ENCODE data around the gene TGFB3.
"Not testable (repeated sequence)": the region's sequence is repeated elsewhere in the genome, so short reads cannot be mapped to it uniquely, and the experiment has no call there.

The TGFB3 gene

DNA sequence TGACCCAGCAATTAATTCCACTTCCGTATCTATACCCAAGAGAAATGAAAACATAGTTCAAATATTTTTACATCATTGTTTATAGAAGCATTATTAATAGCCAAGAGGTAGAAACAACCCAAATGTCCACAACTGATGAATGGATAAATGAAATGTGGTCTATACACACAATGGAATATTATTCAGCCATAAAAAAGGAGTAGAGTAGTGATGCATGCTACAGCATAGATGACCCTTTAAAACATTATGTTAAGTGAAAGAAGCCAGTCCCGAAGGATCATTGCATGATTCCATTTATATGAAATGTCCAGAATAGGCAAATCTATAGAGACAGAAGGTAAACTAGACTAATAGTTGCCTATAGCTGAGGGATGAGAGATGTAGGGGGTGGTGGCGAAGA is 29.3 kb downstream of the TGFB3 start:
- no peak for DNase-seq (ENCODE audit: low read depth)

DNA sequence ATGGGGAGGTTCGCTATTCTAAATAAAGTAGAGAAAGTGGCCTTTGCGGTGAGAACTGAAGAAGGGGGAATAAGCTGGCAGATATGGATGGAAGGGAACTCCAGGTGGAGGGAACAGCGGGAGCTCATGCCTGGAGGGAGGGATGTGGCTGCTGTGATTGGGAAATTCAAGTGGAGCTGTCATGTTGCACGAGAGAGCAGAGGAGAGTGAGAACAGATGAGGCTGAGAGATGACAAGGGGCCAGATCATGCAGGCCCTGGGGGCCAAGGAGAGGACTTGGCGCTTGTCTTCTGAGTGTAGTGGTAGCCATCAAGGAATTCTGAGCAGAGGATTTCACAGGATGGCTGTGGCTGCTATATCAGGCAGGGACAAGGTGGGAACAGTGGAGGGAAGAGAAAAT is 35.0 kb downstream of the TGFB3 start:
- DNase-seq (ENCODE audit: low read depth): no peak

DNA sequence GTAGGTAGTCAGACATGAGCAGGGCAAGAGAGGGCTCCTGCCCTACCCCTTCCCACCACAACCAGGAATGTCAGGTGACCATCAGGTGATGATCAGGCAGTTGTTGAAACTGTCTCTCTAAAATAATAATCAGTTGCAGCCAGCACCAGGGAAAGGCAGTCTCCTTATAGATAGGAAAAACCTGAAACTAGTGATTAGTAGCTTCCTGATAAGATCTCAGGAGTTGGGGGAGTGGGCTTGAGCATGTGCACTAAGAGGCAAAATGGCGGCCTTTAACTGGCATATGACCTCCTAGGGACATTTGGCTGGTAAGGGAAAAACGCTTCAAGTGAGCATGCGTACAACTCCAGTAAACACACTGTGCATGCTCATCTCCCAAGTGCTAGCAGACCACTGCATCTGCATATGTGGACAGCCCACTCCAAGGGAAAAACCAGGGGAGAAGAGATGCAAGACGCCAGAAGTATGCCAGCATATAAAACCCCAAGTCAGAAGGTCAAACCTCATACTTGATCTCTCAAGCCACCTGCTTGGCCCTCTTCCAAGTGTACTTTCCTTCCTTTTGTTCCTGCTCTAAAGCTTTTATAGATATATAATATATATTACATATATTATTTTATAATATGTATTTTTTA is 37.1 kb downstream of the TGFB3 start:
- DNase-seq (ENCODE audit: low read depth): no peak

DNA sequence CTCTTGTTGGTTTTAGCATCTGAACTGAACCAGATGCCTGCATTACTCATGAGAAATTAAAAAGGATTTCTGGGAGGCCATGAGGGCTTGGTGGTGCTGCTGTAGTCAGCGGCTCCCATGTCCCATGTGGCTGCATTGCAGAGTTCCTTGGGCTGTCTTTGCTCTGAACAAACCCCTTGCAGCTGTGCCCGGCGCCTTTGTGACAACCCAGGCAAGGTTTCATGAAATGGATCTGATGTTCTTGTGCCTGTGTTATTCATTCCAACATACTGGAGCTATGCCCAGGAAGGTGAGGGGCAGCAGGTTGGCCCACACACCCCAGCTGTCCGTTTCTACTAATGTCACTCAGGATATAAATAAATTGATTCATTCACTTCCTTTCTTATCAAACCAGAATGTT is 40.8 kb downstream of the TGFB3 start:
- no peak for DNase-seq (ENCODE audit: low read depth)

DNA sequence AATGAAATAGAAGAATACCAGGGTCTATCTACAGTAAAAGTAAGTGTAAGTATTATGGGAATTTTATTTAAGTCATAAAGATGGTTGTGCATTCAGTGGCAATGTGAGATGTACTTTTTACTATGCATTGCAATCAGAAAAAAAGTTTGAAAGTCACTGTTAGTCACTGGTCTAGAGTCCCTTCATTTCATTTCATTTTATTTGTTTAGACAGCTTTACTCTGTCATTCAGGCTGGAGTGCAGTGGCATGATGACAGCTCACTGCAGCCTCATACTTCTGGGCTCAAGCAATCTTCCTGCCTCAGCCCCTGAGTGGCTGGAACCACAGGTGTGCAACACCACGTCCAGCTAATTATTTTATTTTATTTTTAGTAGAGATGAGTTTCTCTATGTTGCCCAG is 42.6 kb downstream of the TGFB3 start:
- DNase-seq (ENCODE audit: low read depth): no peak

DNA sequence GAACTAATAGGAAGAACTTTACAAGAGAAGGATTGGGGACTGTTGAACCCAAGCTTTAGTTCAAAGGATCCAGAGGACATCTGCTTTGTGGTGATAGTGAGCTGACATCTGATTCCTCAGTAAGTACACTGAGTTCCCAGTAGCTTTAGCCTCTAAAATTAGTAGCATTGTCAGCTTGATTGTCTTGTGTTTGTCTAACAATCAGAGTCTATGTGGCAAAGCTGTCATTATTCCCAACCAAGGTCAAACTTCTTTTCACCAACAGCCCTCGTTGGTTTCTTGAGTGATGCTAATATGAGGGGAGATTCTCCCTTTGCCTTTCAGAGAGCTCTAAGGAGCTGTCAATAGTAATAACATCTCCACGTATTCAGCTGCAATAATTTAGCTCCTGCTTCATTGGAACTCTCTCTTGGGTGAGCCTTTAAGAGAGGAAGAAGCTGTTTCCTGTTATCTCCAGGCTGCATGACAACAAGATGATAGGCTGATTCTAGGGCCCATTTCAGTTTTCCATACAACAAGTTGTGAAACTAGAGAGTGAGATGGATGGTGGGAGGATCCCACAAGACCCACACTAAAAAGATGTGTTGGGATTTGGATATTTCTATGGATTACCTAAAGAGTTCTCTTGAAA is 46.7 kb downstream of the TGFB3 start:
- no peak for DNase-seq (ENCODE audit: low read depth)

DNA sequence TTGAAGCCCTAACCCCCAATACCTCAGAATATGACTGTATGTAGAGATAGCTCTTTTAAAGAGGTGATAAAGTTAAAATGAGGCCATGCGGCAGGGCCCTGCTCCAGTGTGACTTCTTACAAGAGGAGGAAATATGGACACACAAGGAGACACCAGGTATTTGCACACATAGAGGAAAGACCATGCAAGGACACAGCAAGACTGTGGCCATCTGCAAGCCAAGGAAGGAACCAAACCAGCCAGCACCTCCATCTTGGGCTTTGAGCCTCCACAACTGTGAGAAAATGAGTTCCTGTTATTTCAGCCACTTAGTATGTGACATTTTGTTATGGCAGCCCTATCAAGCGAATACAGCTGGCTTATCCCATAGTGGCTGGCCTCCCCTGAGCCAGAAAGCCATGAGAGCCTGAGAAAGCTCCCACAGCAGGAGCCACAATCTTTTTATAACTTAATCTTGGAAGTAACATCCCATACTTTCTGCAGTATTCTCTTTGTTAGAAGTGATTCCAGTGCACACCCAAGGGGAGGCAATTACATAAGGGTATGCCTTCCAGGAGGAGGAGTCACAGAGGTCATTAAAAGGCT is 48.0 kb downstream of the TGFB3 start:
- DNase-seq (ENCODE audit: low read depth): no peak

DNA sequence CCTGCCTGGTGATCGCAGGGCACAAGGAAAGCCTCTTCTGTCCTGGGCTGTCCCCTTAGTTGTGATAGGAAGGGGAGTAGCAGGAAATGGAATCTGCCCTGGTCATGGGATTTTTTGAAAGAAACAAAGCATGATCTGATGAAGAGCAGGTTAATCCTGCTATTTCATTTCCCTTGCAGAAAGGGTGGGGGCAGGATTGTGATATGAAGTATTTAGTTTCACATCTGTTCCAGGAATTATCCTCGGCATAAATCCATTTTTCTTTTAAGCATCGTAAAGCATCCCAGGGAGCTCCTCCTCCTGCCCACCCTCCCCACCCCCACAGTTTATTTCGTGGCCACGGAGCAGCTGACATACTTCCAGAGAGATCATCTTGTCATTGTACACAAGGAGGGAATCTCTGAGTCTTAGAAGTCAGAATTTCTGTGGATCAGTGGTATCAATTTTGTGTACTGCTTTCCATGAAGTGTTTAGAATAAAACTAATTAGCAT is 53.1 kb downstream of the TGFB3 start:
- DNase-seq (ENCODE audit: low read depth): no peak

DNA sequence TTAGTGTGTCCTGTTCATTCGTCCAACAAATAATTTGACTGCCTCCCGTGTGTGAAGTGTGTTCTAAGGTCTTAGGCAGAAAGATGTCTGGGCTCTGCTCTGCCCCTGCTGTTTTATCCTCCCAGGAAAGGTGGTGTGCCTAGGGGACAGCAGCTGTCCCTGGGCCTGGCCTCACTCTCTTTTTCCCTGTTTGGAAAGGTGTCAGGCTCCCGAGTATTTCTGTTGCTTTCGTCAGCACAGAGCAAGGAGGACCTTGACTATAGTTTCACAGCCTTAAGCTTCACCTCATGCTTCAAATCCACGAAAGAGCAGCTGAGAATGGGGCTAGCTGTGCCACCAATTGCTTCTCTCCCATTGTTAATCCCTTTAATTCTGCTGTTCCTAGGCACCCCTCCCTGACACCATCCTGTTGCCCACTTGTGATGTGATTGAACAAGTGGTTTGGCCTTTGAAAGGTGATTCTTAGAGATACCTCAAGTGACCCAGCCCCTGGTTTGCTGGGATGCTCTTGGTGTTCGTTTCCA is 54.2 kb downstream of the TGFB3 start:
- DNase-seq (ENCODE audit: low read depth): no peak

DNA sequence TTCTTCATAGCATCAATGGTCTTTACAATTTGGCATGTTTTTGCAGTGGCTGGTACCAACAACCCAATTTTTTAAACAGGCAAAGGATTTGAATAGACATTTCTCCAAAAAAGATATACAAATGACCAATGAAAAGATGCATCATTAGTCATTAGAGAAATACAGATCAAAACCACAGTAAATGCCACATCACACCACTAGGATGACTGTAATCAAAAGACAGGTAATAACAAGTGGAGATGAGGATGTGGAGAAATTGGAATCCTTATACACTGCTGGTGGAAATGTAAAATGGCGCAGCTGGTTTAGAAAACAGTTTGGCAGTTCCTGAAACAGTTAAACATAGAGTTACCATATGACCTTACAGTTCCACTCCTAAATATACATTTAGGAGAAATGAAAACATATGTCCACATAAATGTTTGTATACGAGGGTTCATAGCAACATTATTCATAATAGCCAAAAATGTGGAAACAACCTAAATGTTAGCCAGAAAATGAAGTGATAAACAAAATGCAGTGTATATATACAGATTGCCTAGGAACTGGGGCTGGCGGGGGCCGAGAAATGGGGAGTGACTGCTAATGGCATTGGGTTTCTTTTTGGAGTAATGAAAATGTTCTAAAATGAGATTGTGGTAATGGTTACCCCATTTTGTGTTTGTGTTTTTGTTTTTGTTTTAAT is 55.2 kb downstream of the TGFB3 start:
- DNase-seq (ENCODE audit: low read depth): no peak

DNA sequence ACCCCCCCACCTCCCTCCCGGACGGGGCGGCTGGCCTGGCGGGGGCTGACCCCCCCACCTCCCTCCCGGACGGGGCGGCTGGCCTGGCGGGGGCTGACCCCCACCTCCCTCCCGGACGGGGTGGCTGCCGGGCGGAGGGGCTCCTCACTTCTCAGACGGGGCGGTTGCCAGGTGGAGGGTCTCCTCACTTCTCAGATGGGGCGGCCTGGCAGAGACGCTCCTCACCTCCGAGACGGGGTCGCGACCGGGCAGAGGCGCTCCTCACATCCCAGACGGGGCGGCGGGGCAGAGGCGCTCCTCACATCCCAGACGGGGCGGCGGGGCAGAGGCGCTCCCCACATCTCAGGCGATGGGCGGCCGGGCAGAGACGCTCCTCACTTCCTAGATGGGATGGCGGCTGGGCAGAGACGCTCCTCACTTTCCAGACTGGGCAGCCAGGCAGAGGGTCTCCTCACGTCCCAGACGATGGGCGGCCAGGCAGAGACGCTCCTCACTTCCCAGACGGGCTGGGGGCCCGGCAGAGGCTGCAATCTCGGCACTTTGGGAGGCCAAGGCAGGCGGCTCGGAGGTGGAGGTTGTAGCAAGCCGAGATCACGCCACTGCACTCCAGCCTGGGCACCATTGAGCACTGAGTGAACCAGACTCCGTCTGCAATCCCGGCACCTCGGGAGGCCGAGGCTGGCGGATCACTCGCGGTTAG is 56.5 kb downstream of the TGFB3 start:
- not testable (repeated sequence) for DNase-seq (ENCODE audit: low read depth)

DNA sequence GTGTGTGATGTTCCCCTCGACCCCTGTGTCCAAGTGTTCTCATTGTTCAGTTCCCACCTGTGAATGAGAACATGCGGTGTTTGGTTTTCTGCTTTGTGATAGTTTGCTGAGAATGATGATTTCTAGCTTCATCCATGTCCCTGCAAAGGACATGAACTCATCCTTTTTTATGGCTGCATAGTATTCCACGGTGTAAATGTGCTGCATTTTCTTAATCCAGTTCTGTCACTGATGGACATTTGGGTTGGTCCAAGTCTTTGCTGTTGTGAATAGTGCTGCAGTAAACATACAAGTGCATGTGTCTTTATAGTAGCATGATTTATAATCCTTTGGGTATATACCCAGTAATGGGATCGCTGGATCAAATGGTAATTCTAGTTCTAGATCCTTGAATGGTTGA is 61.4 kb downstream of the TGFB3 start:
- DNase-seq (ENCODE audit: low read depth): not testable (repeated sequence)

DNA sequence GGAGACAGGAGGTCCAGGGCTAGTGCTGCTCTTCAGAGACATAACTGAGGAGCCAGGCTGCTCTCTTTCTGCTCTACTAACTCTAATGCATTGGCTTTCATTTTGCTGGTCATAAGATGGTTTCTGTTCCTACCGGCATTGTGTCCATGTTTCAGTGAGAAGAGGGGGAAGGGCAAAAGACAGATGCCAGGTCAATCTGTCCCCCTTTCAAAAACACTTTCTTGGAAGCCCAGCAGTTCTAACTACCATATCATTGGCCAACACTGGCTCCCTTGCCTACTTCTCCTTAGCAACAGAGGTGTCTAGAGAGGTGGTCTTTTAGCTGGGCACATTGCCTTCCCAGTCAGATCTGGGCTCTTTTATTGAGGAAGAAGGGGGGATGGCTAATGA is 63.9 kb downstream of the TGFB3 start:
- no peak for DNase-seq (ENCODE audit: low read depth)

DNA sequence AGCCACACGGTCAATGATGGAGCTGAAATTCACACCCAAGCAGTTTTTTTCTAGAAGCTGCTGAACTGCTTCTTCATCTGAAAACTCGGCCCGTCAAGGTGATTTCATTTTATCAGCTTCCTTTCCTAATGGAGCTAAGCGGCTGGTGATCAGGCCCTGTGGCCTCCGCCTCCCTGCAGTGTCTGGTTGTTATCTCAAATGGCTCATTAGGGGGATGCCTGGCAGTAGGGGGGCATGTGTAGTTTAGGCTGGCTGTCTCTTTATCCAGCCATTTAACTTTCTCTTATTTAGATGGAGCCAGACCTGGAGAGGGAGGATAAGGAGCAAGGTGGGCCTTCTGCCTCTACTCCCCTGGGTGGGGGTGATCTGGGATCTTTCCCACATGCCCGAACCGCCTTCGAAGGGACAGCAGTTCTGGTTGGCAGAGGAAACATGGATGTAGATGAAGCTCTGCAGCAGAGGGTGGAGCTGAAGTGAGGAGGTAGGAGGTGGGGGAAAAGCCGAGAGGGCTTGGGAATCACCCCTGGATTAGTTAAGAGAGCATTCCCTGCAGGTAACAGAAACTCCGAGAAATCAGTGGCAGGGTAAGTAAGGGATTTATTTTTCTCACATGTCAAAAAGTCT is 64.4 kb downstream of the TGFB3 start:
- DNase-seq (ENCODE audit: low read depth): no peak

DNA sequence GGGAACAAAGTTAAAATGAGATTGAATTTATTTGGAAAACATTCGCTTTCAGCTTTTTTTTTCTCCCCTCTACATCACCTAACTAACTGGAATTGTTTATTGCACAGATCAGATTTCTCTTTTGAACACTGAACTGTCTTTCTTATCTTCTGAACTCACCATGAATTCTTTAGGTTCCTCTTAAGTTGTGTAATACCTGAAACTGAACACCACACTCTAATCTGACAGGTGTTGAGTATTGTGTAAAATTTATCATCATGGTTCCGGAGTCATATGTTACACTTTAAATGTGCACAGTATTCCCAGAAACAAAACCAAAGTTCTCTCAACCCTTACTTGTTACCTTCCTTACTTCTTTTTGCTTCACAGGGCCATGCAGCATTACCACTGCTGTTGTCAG is 66.8 kb downstream of the TGFB3 start:
- DNase-seq (ENCODE audit: low read depth): no peak

DNA sequence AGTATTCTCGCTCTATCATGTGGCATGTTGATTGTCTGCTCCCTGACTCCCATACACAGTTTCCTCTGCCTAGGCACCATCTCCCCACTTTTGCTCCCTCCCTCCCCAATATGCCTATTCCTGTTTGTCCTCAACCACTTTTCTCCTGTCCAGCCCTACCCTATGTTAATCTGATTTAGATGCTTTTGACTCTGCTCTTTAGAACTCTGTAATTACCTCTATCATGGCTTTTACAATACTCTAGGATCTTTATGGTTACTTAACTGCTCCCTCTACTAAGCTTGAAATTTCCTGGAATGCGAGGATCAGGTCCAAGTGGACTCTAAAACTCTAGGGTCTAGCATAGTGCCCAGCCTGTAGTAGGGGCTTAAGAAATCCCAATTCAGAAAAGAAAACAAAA is 68.6 kb downstream of the TGFB3 start:
- DNase-seq (ENCODE audit: low read depth): no peak

DNA sequence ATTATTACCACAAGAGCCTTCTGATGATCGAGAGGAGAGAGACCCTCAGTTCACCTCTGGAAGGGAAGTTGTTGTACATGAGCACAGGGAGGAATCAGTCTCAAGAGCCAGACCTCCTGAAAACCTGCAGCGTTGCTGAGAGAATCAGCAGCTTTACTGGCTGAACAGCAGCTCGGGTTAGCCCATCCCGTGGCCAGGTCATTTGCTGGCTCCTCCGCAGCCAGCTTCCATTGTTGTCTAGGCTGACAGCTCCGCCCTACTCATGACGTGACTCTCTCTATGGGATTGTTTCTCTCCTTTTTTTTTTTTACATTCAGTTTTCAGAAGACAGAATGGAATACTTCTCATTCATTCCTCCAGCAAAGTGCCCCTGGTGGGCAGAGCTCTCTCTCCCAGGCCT is 69.9 kb downstream of the TGFB3 start:
- DNase-seq (ENCODE audit: low read depth): no peak

DNA sequence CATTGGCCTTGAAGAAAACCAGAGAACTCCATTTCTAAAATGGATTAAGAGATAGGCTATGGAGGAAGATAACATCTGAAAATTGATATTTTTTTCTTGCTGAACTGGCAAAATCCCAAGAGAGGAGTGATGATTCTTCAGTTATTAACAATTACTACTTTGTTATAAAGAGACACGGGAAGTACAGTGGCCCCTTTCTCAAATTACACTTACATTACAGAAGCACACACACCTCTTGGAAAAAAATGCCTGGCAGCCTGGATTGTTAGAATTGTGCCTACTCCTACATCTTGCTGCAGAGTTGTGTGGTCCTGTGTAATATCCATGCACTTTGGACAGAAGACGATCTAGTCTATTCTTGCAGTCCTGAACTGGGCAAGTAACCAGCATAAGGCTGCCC is 71.7 kb downstream of the TGFB3 start:
- DNase-seq (ENCODE audit: low read depth): no peak

DNA sequence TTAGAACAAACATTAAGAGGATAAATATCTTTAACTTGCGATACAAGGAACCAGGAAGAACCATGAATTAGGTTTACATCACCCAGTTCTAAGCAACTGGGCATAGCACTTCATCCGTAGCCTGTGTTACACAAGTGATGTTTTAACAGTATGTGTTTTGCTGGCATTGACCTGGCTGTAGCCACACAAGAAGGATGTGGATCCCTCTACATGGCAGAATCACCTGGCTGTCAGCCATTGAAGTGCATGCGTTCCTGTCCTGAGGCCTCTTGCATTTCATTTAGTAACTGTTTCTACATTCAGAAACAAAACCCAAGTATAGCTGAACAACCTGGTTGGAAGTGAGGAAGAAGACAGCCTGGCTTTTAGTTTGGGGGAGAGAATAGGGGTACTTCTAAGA is 72.2 kb downstream of the TGFB3 start:
- no peak for DNase-seq (ENCODE audit: low read depth)

Data from activated T-helper 9 cell treated with anti-CD3 and anti-CD28 coated beads, Interleukin-2, amount 50 U/mL, for 16 hours (primary cell).